ENCODE results near the gene RRP9.

RRP9 gene

GRCh38 chr3:51978143-51978502 lies 36.4 kb upstream of the RRP9 start:
- TF ChIP-seq JUND (IDR thresholded peaks at IDR 0.05; ENCODE audit: low read depth): no peak
- DNase-seq (ENCODE audit: low read depth in 1 of 2, low spot score in 1 of 2): no peak
- in situ Hi-C loops (cut with HindIII; ENCODE audit: low pct_unique_long_range_greater_than_20kb, low sequenced_read_pairs): no loop called here

- DNase-seq (ENCODE audit: low read depth in 1 of 2, low spot score in 1 of 2): no peak
- TF ChIP-seq JUND (IDR thresholded peaks at IDR 0.05; ENCODE audit: low read depth): no peak
- in situ Hi-C loops (cut with HindIII; ENCODE audit: low pct_unique_long_range_greater_than_20kb, low sequenced_read_pairs): no loop called here
Measured at GRCh38 chr3:51977446-51978142, 35.9 kb upstream of the RRP9 start.

GRCh38 chr3:51975852-51976549 lies 34.3 kb upstream of the RRP9 start:
- in situ Hi-C loops (cut with HindIII; ENCODE audit: low pct_unique_long_range_greater_than_20kb, low sequenced_read_pairs): no loop called here
- no peak for DNase-seq (ENCODE audit: low read depth in 1 of 2, low spot score in 1 of 2)
- no peak for TF ChIP-seq JUND (IDR thresholded peaks at IDR 0.05; ENCODE audit: low read depth)

GRCh38 chr3:51974963-51975851 lies 33.5 kb upstream of the RRP9 start, which contains the start of gene ABHD14A:
ABHD14A (plus strand) TSS chr3:51975064; CDS start chr3:51975136, 72 bp downstream.
- in situ Hi-C loops (cut with HindIII; ENCODE audit: low pct_unique_long_range_greater_than_20kb, low sequenced_read_pairs): no loop called here
- peak; percentile 55 to 73 for DNase-seq (ENCODE audit: low read depth in 1 of 2, low spot score in 1 of 2)
- TF ChIP-seq JUND (IDR thresholded peaks at IDR 0.05; ENCODE audit: low read depth): no peak

GRCh38 chr3:51974277-51974962 lies 32.7 kb upstream of the RRP9 start:
- peak in 1 of 2 experiments; percentile 88 for DNase-seq (ENCODE audit: low read depth in 1 of 2, low spot score in 1 of 2)
- in situ Hi-C loops (cut with HindIII; ENCODE audit: low pct_unique_long_range_greater_than_20kb, low sequenced_read_pairs): no loop called here
- no peak for TF ChIP-seq JUND (IDR thresholded peaks at IDR 0.05; ENCODE audit: low read depth)

GRCh38 chr3:51971350-51971749 lies 29.6 kb upstream of the RRP9 start:
- DNase-seq (ENCODE audit: low read depth in 1 of 2, low spot score in 1 of 2): no peak
- no peak for TF ChIP-seq JUND (IDR thresholded peaks at IDR 0.05; ENCODE audit: low read depth)
- in situ Hi-C loops (cut with HindIII; ENCODE audit: low pct_unique_long_range_greater_than_20kb, low sequenced_read_pairs): no loop called here

- TF ChIP-seq JUND (IDR thresholded peaks at IDR 0.05; ENCODE audit: low read depth): no peak
- in situ Hi-C loops (cut with HindIII; ENCODE audit: low pct_unique_long_range_greater_than_20kb, low sequenced_read_pairs): no loop called here
- no peak for DNase-seq (ENCODE audit: low read depth in 1 of 2, low spot score in 1 of 2)
Measured at GRCh38 chr3:51970606-51971300, 29.0 kb upstream of the RRP9 start.

- no peak for DNase-seq (ENCODE audit: low read depth in 1 of 2, low spot score in 1 of 2)
- TF ChIP-seq JUND (IDR thresholded peaks at IDR 0.05; ENCODE audit: low read depth): no peak
- in situ Hi-C loops (cut with HindIII; ENCODE audit: low pct_unique_long_range_greater_than_20kb, low sequenced_read_pairs): no loop called here
Measured at GRCh38 chr3:51969841-51970240, 28.1 kb upstream of the RRP9 start.

GRCh38 chr3:51968883-51969678 lies 27.4 kb upstream of the RRP9 start:
- peak in 1 of 2 experiments; percentile 28 for DNase-seq (ENCODE audit: low read depth in 1 of 2, low spot score in 1 of 2)
- in situ Hi-C loops (cut with HindIII; ENCODE audit: low pct_unique_long_range_greater_than_20kb, low sequenced_read_pairs): no loop called here

GRCh38 chr3:51968170-51968775 lies 26.6 kb upstream of the RRP9 start:
- in situ Hi-C loops (cut with HindIII; ENCODE audit: low pct_unique_long_range_greater_than_20kb, low sequenced_read_pairs): no loop called here
- no peak for DNase-seq (ENCODE audit: low read depth in 1 of 2, low spot score in 1 of 2)

More at GRCh38 chr3:51968883-51969678, 27.4 kb upstream of the RRP9 start:
- no peak for TF ChIP-seq JUND (IDR thresholded peaks at IDR 0.05; ENCODE audit: low read depth)

More at GRCh38 chr3:51968170-51968775, 26.6 kb upstream of the RRP9 start:
- no peak for TF ChIP-seq JUND (IDR thresholded peaks at IDR 0.05; ENCODE audit: low read depth)

Measured in T47D (cell line).